SK-N-SH (cell line): ENCODE data around the gene MIPEP. TPM values are rescaled to one million over a fixed set of nuclear protein-coding genes. Genes with fewer than 3 reads are reported as not detected.

Source experiments
- CTCF ChIA-PET: fragments of 300-600, 350-600 bp; formaldehyde crosslinking; extraction: SDS; loops from one replicate; lab custom pipeline; 2021; lab: Yijun Ruan, JAX
- POLR2A ChIA-PET: fragments of 350-600 bp; sonication (Branson Sonifier 250); formaldehyde crosslinking; extraction: SDS; loops from one replicate; lab custom pipeline; 2020; ENCODE audit warnings: antibody characterized with exemption, inconsistent platforms; lab: Yijun Ruan, JAX
- DNase-seq: peaks from one replicate; pipeline ENCODE4 v3.0.0; 2012
- H2AFZ ChIP-seq: fragments of 200-600 bp; sonication (generic); 2 replicates; pipeline ENCODE4 v1.8.1; 2016; ENCODE audit warnings: antibody characterized with exemption, mild to moderate bottlenecking, low read depth
- H3F3A ChIP-seq: fragments of 200-600 bp; sonication (generic); replicated peaks from 2 replicates; pipeline ENCODE3; 2016; ENCODE audit warnings: antibody characterized with exemption, mild to moderate bottlenecking; ENCODE audit not compliant: insufficient read depth
- H3K27ac ChIP-seq, 2 experiments: fragments of 200-500 bp in 1 of 2; fragments of 200-600 bp in 1 of 2; sonication (Bioruptor generic) in 1 of 2; sonication (generic), shearing (Covaris generic) in 1 of 2; 2 replicates each; pipeline versions ENCODE4 v1.5.1 to v1.6.1; 2014 to 2016; ENCODE audit warnings: low read depth in 2 of 2, inconsistent platforms in 1 of 2, low read length in 1 of 2, mild to moderate bottlenecking in 1 of 2, mixed read lengths in 1 of 2
- H3K27me3 ChIP-seq: fragments of 200-600 bp; sonication (generic), shearing (Covaris generic); 2 replicates; pipeline ENCODE4 v1.6.1; 2016; ENCODE audit warnings: mixed run types; ENCODE audit not compliant: insufficient read depth
- H3K36me3 ChIP-seq, 2 experiments: fragments of 200-500 bp in 1 of 2; fragments of 200-600 bp in 1 of 2; sonication (Bioruptor generic) in 1 of 2; sonication (generic) in 1 of 2; replicated peaks in 1 of 2; 2 replicates each; pipeline versions ENCODE3 to v1.5.1; 2014 to 2016; ENCODE audit warnings: low read length in 1 of 2, mild to moderate bottlenecking in 1 of 2; ENCODE audit not compliant: insufficient read depth in 2 of 2, control insufficient read depth in 1 of 2
- H3K4me1 ChIP-seq, 2 experiments: fragments of 200-500 bp in 1 of 2; fragments of 200-600 bp in 1 of 2; sonication (Bioruptor generic) in 1 of 2; sonication (generic), shearing (Covaris generic) in 1 of 2; 2 replicates each; pipeline versions ENCODE4 v1.5.1 to v1.6.1; 2014 to 2016; ENCODE audit warnings: low read depth in 1 of 2, low read length in 1 of 2, mixed run types in 1 of 2; ENCODE audit not compliant: insufficient read depth in 2 of 2, control insufficient read depth in 1 of 2
- H3K4me2 ChIP-seq: fragments of 200-600 bp; sonication (generic), shearing (Covaris generic); 2 replicates; pipeline ENCODE4 v1.6.1; 2017; ENCODE audit warnings: mixed run types
- H3K4me3 ChIP-seq, 2 experiments: fragments of 200-500 bp in 1 of 2; fragments of 200-600 bp in 1 of 2; sonication (Bioruptor generic) in 1 of 2; sonication (generic), shearing (Covaris generic) in 1 of 2; 2 replicates each; pipeline versions ENCODE4 v1.5.1 to v1.8.1; 2014 to 2016; ENCODE audit warnings: low read depth in 2 of 2, inconsistent platforms in 1 of 2, low read length in 1 of 2, mild to moderate bottlenecking in 1 of 2, mixed read lengths in 1 of 2, moderate library complexity in 1 of 2
- H3K79me2 ChIP-seq: fragments of 200-600 bp; sonication (generic); 2 replicates; pipeline ENCODE4 v1.8.1; 2017; ENCODE audit warnings: mild to moderate bottlenecking; ENCODE audit not compliant: insufficient read depth
- H3K9ac ChIP-seq: fragments of 200-600 bp; sonication (generic); 2 replicates; pipeline ENCODE4 v1.6.1; 2017; ENCODE audit warnings: mixed run types
- H3K9me2 ChIP-seq: fragments of 200-600 bp; sonication (generic); 2 replicates; pipeline ENCODE4 v1.6.1; 2017; ENCODE audit warnings: mixed run types
- H3K9me3 ChIP-seq: fragments of 200-600 bp; sonication (generic); 2 replicates; pipeline ENCODE4 v1.6.1; 2017; ENCODE audit warnings: mixed run types, mild to moderate bottlenecking, moderate library complexity
- H4K20me1 ChIP-seq: fragments of 200-600 bp; sonication (generic); 2 replicates; pipeline ENCODE4 v1.6.1; 2017; ENCODE audit warnings: mild to moderate bottlenecking, mixed run types; ENCODE audit not compliant: insufficient read depth
- CHD2 ChIP-seq: fragments of 150-350 bp; IDR thresholded peaks from 2 replicates; pipeline ENCODE4 v1.6.1; 2018; ENCODE audit warnings: low read length; ENCODE audit not compliant: partially characterized antibody
- ELF1 ChIP-seq: IDR thresholded peaks from 2 replicates; pipeline ENCODE4 v1.4.0; 2012
- EZH2phosphoT487 ChIP-seq: fragments of 200-600 bp; sonication (generic); IDR thresholded peaks from 2 replicates; pipeline ENCODE4 v1.6.1; 2017; ENCODE audit warnings: low read depth, mixed run types, mild to moderate bottlenecking, antibody characterized with exemption, moderate library complexity, borderline replicate concordance
- FOXJ3 ChIP-seq: sonication (generic); formaldehyde crosslinking; IDR thresholded peaks from 2 replicates; pipeline ENCODE4 v1.5.1; 2020; ENCODE audit warnings: mild to moderate bottlenecking, missing genetic modification reagents
- FOXM1 ChIP-seq: IDR thresholded peaks from 2 replicates; pipeline ENCODE4 v1.4.0; 2012; ENCODE audit warnings: low read depth, mild to moderate bottlenecking
- IRF3 ChIP-seq: fragments of 150-350 bp; IDR thresholded peaks from 2 replicates; pipeline ENCODE4 v1.6.1; 2016; ENCODE audit warnings: mild to moderate bottlenecking, low read depth, low read length
- MEF2A ChIP-seq: IDR thresholded peaks from 2 replicates; pipeline ENCODE4 v1.4.0; 2012; ENCODE audit warnings: low read depth, borderline replicate concordance
- MXI1 ChIP-seq: IDR thresholded peaks from 2 replicates; pipeline ENCODE4 v1.6.1; 2012; ENCODE audit warnings: mild to moderate bottlenecking, low read depth, low read length, improper control_type of control experiment
- NFIC ChIP-seq: IDR thresholded peaks from 2 replicates; pipeline ENCODE4 v1.4.0; 2012; ENCODE audit warnings: borderline replicate concordance
- NRF1 ChIP-seq: IDR thresholded peaks from 2 replicates; pipeline ENCODE4 v1.6.1; 2012; ENCODE audit warnings: low read depth, mild to moderate bottlenecking, low read length
- PBX3 ChIP-seq: IDR thresholded peaks from 2 replicates; pipeline ENCODE4; 2012
- RAD21 ChIP-seq: IDR thresholded peaks from 2 replicates; pipeline ENCODE4 v1.6.1; 2012; ENCODE audit warnings: mild to moderate bottlenecking, low read length
- RCOR1 ChIP-seq: fragments of 150-350 bp; IDR thresholded peaks from 2 replicates; pipeline ENCODE4 v1.6.1; 2017; ENCODE audit warnings: antibody characterized with exemption, low read length
- RXRA ChIP-seq: IDR thresholded peaks from 2 replicates; pipeline ENCODE4 v1.4.0; 2012; ENCODE audit warnings: low read depth, mild to moderate bottlenecking, borderline replicate concordance
- SIN3A ChIP-seq: IDR thresholded peaks from 2 replicates; pipeline ENCODE4 v1.6.1; 2012; ENCODE audit warnings: low read depth, mild to moderate bottlenecking, low read length, moderate library complexity, borderline replicate concordance
- TCF12 ChIP-seq: IDR thresholded peaks from 2 replicates; pipeline ENCODE4 v1.4.0; 2012
- TEAD4 ChIP-seq: IDR thresholded peaks from 2 replicates; pipeline ENCODE4 v1.4.0; 2012; ENCODE audit warnings: mild to moderate bottlenecking, borderline replicate concordance; ENCODE audit not compliant: insufficient read depth
- USF1 ChIP-seq: IDR thresholded peaks from 2 replicates; pipeline ENCODE4 v1.4.0; 2012; ENCODE audit warnings: low read depth, borderline replicate concordance
- USF2 ChIP-seq: fragments of 150-350 bp; IDR thresholded peaks from 2 replicates; pipeline ENCODE4 v1.6.1; 2017; ENCODE audit warnings: antibody characterized with exemption, low read length, low read depth, borderline replicate concordance
- YY1 ChIP-seq: IDR thresholded peaks from 2 replicates; pipeline ENCODE4 v1.4.0; 2012; ENCODE audit warnings: low read depth, mild to moderate bottlenecking
- WGBS: methylation state at CpG from one replicate; pipeline ENCODE4 v1.1.6; 2017; ENCODE audit warnings: low lambda C conversion rate; 5-methylcytosine and 5-hydroxymethylcytosine counted together
- polyA plus RNA-seq, 3 experiments: library from polyadenylated mRNA; depleted of rRNA; stranded (reverse); fragments of >200 nt; gene quantifications; 2 replicates each; pipeline ENCODE4 v1.2.3, GENCODE V29; 2012

The MIPEP gene
- polyA plus RNA-seq, 1 of the 3 experiments (the other 2 are of a cell fraction), result 12.7 TPM

GRCh38 chr13:23855360-23855759 lies 33.8 kb downstream of the MIPEP start:
- TF ChIP-seq TCF12 (no peak), RXRA (no peak), SIN3A (no peak), USF2 (no peak), ELF1 (no peak), CHD2 (no peak), FOXM1 (no peak), NFIC (no peak), USF1 (no peak), YY1 (no peak), TEAD4 (no peak), RAD21 (no peak), FOXJ3 (CRISPR knock-in tag) (no peak), EZH2phosphoT487 (no peak), PBX3 (no peak), MXI1 (no peak), MEF2A (no peak), NRF1 (no peak), IRF3 (no peak), RCOR1 (no peak)
- Histone ChIP-seq H3K9me3 (no peaks in the 10 kb centered on the region), H3K27ac (no peak overlapping the region), H3K79me2 (no peaks in the 10 kb centered on the region), H3K9ac (no peak overlapping the region), H3K4me1 (peaks cover 0 to 7% of the 10 kb centered on the region in 2 experiments; a peak in 2 of 4 replicates), H3K36me3 (peaks cover 0 to 28% of the 10 kb centered on the region in 2 experiments), H2AFZ (no peak overlapping the region), H3F3A (no peaks in the 10 kb centered on the region), H3K4me3 (no peak overlapping the region), H3K9me2 (no peaks in the 10 kb centered on the region), H4K20me1 (no peaks in the 10 kb centered on the region), H3K27me3 (no peaks in the 10 kb centered on the region), H3K4me2 (no peak overlapping the region)
- 93% methylated on average over 3 of the region's 3 CpGs for WGBS
- no peak for DNase-seq
- ChIA-PET POLR2A (no interaction called here), CTCF (interaction anchor here (1.0 to 1.5 kb wide), 2 partner anchors 27 to 388 kb away, joined by 3 read pairs; no protein-coding TSS in a partner anchor)
